HepG2 (cell line): ENCODE measurements around the gene DPEP1. TPM values are rescaled to one million over a fixed set of nuclear protein-coding genes. Genes with fewer than 3 reads are reported as not detected.

ENCODE experiments used
- ARNTL ChIP-seq: sonication (generic); formaldehyde crosslinking; IDR thresholded peaks from 2 replicates; pipeline ENCODE4 v1.4.0; 2020; ENCODE audit warnings: mild to moderate bottlenecking, missing genetic modification reagents
- ERF ChIP-seq: IDR thresholded peaks from 2 replicates; pipeline ENCODE4 v1.6.1; 2018; ENCODE audit warnings: missing biosample characterization, missing genetic modification reagents
- GATA4 ChIP-seq: sonication (generic); IDR thresholded peaks from 2 replicates; pipeline ENCODE4 v1.6.1; 2016; ENCODE audit warnings: antibody characterized with exemption, low read depth, borderline replicate concordance
- HDAC1 ChIP-seq: sonication (generic); formaldehyde crosslinking; IDR thresholded peaks from 2 replicates; pipeline ENCODE4 v1.5.1; 2020; ENCODE audit warnings: mild to moderate bottlenecking, missing genetic modification reagents
- HNRNPK ChIP-seq: fragments of 200-400 bp; formaldehyde crosslinking; IDR thresholded peaks from 2 replicates; pipeline ENCODE4 v1.6.1; 2018; ENCODE audit warnings: low read length, low read depth, moderate library complexity, mild to moderate bottlenecking; ENCODE audit not compliant: poor library complexity, severe bottlenecking
- MBNL3 ChIP-seq: fragments of 250-450 bp; sonication (Bioruptor Pico); conservative IDR thresholded peaks from 2 replicates; pipeline ENCODE4 v1.8.0; 2022; ENCODE audit warnings: mild to moderate bottlenecking, inconsistent platforms
- NFE2L2 ChIP-seq: fragments of 150-350 bp; IDR thresholded peaks from 2 replicates; pipeline ENCODE4 v1.6.1; 2014; ENCODE audit warnings: low read length
- POGZ ChIP-seq: sonication (generic); formaldehyde crosslinking; IDR thresholded peaks from 2 replicates; pipeline ENCODE4 v1.4.0; 2020; ENCODE audit warnings: mild to moderate bottlenecking, missing genetic modification reagents
- RARA ChIP-seq: IDR thresholded peaks from 2 replicates; pipeline ENCODE4 v1.6.1; 2016; ENCODE audit warnings: missing genetic modification reagents, missing compliant biosample characterization
- RXRB ChIP-seq: IDR thresholded peaks from 2 replicates; pipeline ENCODE4 v1.6.1; 2016; ENCODE audit warnings: borderline replicate concordance, missing genetic modification reagents, missing compliant biosample characterization
- SRSF4 ChIP-seq: fragments of 200-400 bp; formaldehyde crosslinking; IDR thresholded peaks from one replicate; pipeline ENCODE4 v1.6.1; 2018; ENCODE audit warnings: mild to moderate bottlenecking, low read depth, low read length, moderate library complexity; ENCODE audit not compliant: poor library complexity, severe bottlenecking
- TOPORS ChIP-seq: sonication (generic); formaldehyde crosslinking; IDR thresholded peaks from 2 replicates; pipeline ENCODE4 v1.8.0; 2023; ENCODE audit warnings: mild to moderate bottlenecking, missing genetic modification reagents
- UBTF ChIP-seq: sonication (generic); formaldehyde crosslinking; IDR thresholded peaks from 2 replicates; pipeline ENCODE4 v1.4.0; 2020; ENCODE audit warnings: mild to moderate bottlenecking, missing genetic modification reagents
- XBP1 ChIP-seq: sonication (generic); formaldehyde crosslinking; IDR thresholded peaks from 2 replicates; pipeline ENCODE4 v1.5.0; 2020; ENCODE audit warnings: missing genetic modification reagents
- ZBTB3 ChIP-seq: sonication (generic); formaldehyde crosslinking; IDR thresholded peaks from 2 replicates; pipeline ENCODE4 v1.4.0; 2020; ENCODE audit warnings: low read depth, mild to moderate bottlenecking, moderate library complexity, missing genetic modification reagents, borderline replicate concordance
- ZC3H13 ChIP-seq: sonication (generic); formaldehyde crosslinking; IDR thresholded peaks from 2 replicates; pipeline ENCODE4 v1.8.1; 2023; ENCODE audit warnings: mild to moderate bottlenecking, missing genetic modification reagents, moderate library complexity
- ZFY ChIP-seq: sonication (generic); formaldehyde crosslinking; IDR thresholded peaks from 2 replicates; pipeline ENCODE4 v1.4.0; 2020; ENCODE audit warnings: missing genetic modification reagents
- ZNF207 ChIP-seq: fragments of 450-650 bp; IDR thresholded peaks from 2 replicates; pipeline ENCODE4 v1.6.1; 2016; ENCODE audit warnings: antibody characterized with exemption, borderline replicate concordance
- ZNF232 ChIP-seq: sonication (generic); formaldehyde crosslinking; IDR thresholded peaks from 2 replicates; pipeline ENCODE4 v1.4.0; 2020; ENCODE audit warnings: missing genetic modification reagents, borderline replicate concordance
- ZNF501 ChIP-seq: sonication (generic); formaldehyde crosslinking; IDR thresholded peaks from 2 replicates; pipeline ENCODE4 v1.5.1; 2020; ENCODE audit warnings: mild to moderate bottlenecking, moderate library complexity, missing genetic modification reagents
- ZNF574 ChIP-seq: sonication (generic); formaldehyde crosslinking; IDR thresholded peaks from 2 replicates; pipeline ENCODE4 v1.4.0; 2020; ENCODE audit warnings: missing genetic modification reagents
- ZNF639 ChIP-seq: conservative IDR thresholded peaks from 2 replicates; pipeline ENCODE4 v1.6.1; 2018; ENCODE audit warnings: missing genetic modification reagents
- ZNF816 ChIP-seq: sonication (generic); formaldehyde crosslinking; IDR thresholded peaks from 2 replicates; pipeline ENCODE4 v1.8.0; 2022; ENCODE audit warnings: missing genetic modification reagents, mild to moderate bottlenecking, borderline replicate concordance
- ZNF883 ChIP-seq: sonication (generic); formaldehyde crosslinking; IDR thresholded peaks from 2 replicates; pipeline ENCODE4 v1.5.1; 2020; ENCODE audit warnings: mild to moderate bottlenecking, missing genetic modification reagents; ENCODE audit errors: not compliant biosample characterization
- polyA plus RNA-seq, 8 experiments: library from polyadenylated mRNA; depleted of rRNA in 3 of 8; stranded (reverse) in 7 of 8; unstranded in 1 of 8; fragments of >200 nt; fragmentation: Illumina TruSeq in 4 of 8; extraction: Trizol in 4 of 8; gene quantifications; 2 replicates each; pipeline versions ENCODE4 v1.2.1 to v1.2.3, GENCODE V29; 2011 to 2016; ENCODE audit warnings: low read depth in 4 of 8, missing spikeins in 1 of 8, mixed read lengths in 1 of 8; ENCODE audit not compliant: insufficient read depth in 1 of 8
- total RNA-seq, 5 experiments: library from RNA; depleted of rRNA; stranded (reverse); fragments of >200 nt; fragmentation: Illumina TruSeq; extraction: Trizol; gene quantifications; 2 replicates each; pipeline ENCODE4 v1.2.3, GENCODE V29; 2016; ENCODE audit warnings: low read depth in 1 of 5

The DPEP1 gene
- total and polyA plus RNA-seq, 2 of the 13 experiments (the other 11 are each of a cell fraction or from before 2014, with no cell fraction given): 37.6 to 52.2 TPM

GRCh38 chr16:89687092-89687940 is 73.9 kb downstream of the DPEP1 start (continued):
- TF ChIP-seq HNRNPK (no peak), NFE2L2 (no peak), ZNF501 (CRISPR knock-in tag) (peak; percentile 99), ZBTB3 (peak; percentile 78), ZNF883 (peak; percentile 99), ZNF816 (CRISPR knock-in tag) (peak; percentile 99; the same call in 1 of the 2 replicates), ZNF207 (no peak), ZNF232 (peak; percentile 99), XBP1 (CRISPR knock-in tag) (peak; percentile 98), SRSF4 (no peak), HDAC1 (CRISPR knock-in tag) (peak; percentile 99), UBTF (CRISPR knock-in tag) (peak; percentile 99), RXRB (CRISPR knock-in tag) (peak; percentile 94), GATA4 (peak; percentile 76; the same call in 1 of the 2 replicates), ZFY (peak; percentile 93), MBNL3 (CRISPR knock-in tag) (no peak), ZNF639 (CRISPR knock-in tag) (peak; percentile 83; the same call in 1 of the 2 replicates), RARA (peak; percentile 92), ZC3H13 (peak; percentile 97; the same call in 1 of the 2 replicates), ERF (CRISPR knock-in tag) (peak; percentile 99), POGZ (peak; percentile 90), ZNF574 (CRISPR knock-in tag) (peak; percentile 94), TOPORS (CRISPR knock-in tag) (peak; percentile 99), ARNTL (peak; percentile 100)
